GM12892 (cell line): ENCODE results near the gene MS4A14.

Experiments
- POLR2A ChIP-seq: IDR thresholded peaks from 2 replicates; pipeline ENCODE4 v1.6.1; 2011; ENCODE audit warnings: low read depth, low read length, control low read depth
- POLR2AphosphoS5 ChIP-seq: IDR thresholded peaks from 2 replicates; pipeline ENCODE4 v1.6.1; 2011; ENCODE audit warnings: low read depth, low read length, control low read depth

GRCh38 chr11:60370811-60371298, 25.4 kb upstream of the MS4A14 start:
- TF ChIP-seq POLR2A (no peak), POLR2AphosphoS5 (no peak)
